HEK293 (cell line): ENCODE results near the gene EDA.

ENCODE experiments used
- HIC1 ChIP-seq: fragments of 450-650 bp; formaldehyde crosslinking; IDR thresholded peaks from 2 replicates; pipeline ENCODE4 v1.5.1; 2016; ENCODE audit warnings: missing biosample characterization, missing genetic modification characterization
- INSM2 ChIP-seq: fragments of 450-650 bp; formaldehyde crosslinking; IDR thresholded peaks from 2 replicates; pipeline ENCODE4 v1.5.1; 2016; ENCODE audit warnings: missing biosample characterization, missing genetic modification characterization
- KLF8 ChIP-seq: fragments of 450-650 bp; formaldehyde crosslinking; IDR thresholded peaks from 2 replicates; pipeline ENCODE4 v1.5.1; 2016; ENCODE audit warnings: missing biosample characterization, missing genetic modification characterization
- KLF9 ChIP-seq: fragments of 450-650 bp; formaldehyde crosslinking; IDR thresholded peaks from 2 replicates; pipeline ENCODE4 v1.5.1; 2016; ENCODE audit warnings: missing biosample characterization, missing genetic modification characterization, low read depth
- PATZ1 ChIP-seq: fragments of 450-650 bp; formaldehyde crosslinking; IDR thresholded peaks from 2 replicates; pipeline ENCODE4 v1.5.1; 2016; ENCODE audit warnings: missing biosample characterization, missing genetic modification characterization
- PRDM1 ChIP-seq: fragments of 450-650 bp; formaldehyde crosslinking; IDR thresholded peaks from 2 replicates; pipeline ENCODE4; 2016; ENCODE audit warnings: missing biosample characterization, missing genetic modification characterization
- REST ChIP-seq: fragments of 450-650 bp; formaldehyde crosslinking; IDR thresholded peaks from 2 replicates; pipeline ENCODE4 v1.5.1; 2016; ENCODE audit warnings: missing biosample characterization, missing genetic modification characterization
- SCRT1 ChIP-seq: fragments of 450-650 bp; formaldehyde crosslinking; IDR thresholded peaks from 2 replicates; pipeline ENCODE4 v1.5.1; 2016; ENCODE audit warnings: missing biosample characterization, missing genetic modification characterization, borderline replicate concordance
- SP3 ChIP-seq: fragments of 450-650 bp; formaldehyde crosslinking; IDR thresholded peaks from 2 replicates; pipeline ENCODE4 v1.5.1; 2016; ENCODE audit warnings: missing biosample characterization, missing genetic modification characterization
- WT1 ChIP-seq: fragments of 450-650 bp; formaldehyde crosslinking; IDR thresholded peaks from 2 replicates; pipeline ENCODE4 v1.5.1; 2016; ENCODE audit warnings: missing biosample characterization, missing genetic modification characterization
- ZBTB1 ChIP-seq: fragments of 450-650 bp; formaldehyde crosslinking; IDR thresholded peaks from 2 replicates; pipeline ENCODE4 v1.5.1; 2016; ENCODE audit warnings: missing biosample characterization, missing genetic modification characterization
- ZBTB17 ChIP-seq: fragments of 450-650 bp; formaldehyde crosslinking; IDR thresholded peaks from 2 replicates; pipeline ENCODE4 v1.5.1; 2016; ENCODE audit warnings: missing biosample characterization, missing genetic modification characterization
- ZBTB20 ChIP-seq: fragments of 450-650 bp; formaldehyde crosslinking; IDR thresholded peaks from 2 replicates; pipeline ENCODE4 v1.5.1; 2016; ENCODE audit warnings: missing biosample characterization, missing genetic modification characterization
- ZFP69B ChIP-seq: fragments of 450-650 bp; formaldehyde crosslinking; IDR thresholded peaks from 2 replicates; pipeline ENCODE4 v1.5.1; 2016; ENCODE audit warnings: missing biosample characterization, missing genetic modification characterization
- ZNF114 ChIP-seq: fragments of 450-650 bp; formaldehyde crosslinking; IDR thresholded peaks from 2 replicates; pipeline ENCODE4 v1.5.0; 2017; ENCODE audit warnings: missing biosample characterization, missing genetic modification characterization
- ZNF121 ChIP-seq: fragments of 450-650 bp; formaldehyde crosslinking; IDR thresholded peaks from 2 replicates; pipeline ENCODE4 v1.5.1; 2016; ENCODE audit warnings: missing biosample characterization, missing genetic modification characterization
- ZNF184 ChIP-seq: fragments of 450-650 bp; IDR thresholded peaks from 2 replicates; pipeline ENCODE4 v1.5.1; 2018; ENCODE audit warnings: missing biosample characterization, mild to moderate bottlenecking, missing genetic modification characterization
- ZNF350 ChIP-seq: fragments of 450-650 bp; formaldehyde crosslinking; IDR thresholded peaks from 2 replicates; pipeline ENCODE4 v1.5.0; 2017; ENCODE audit warnings: missing biosample characterization, mild to moderate bottlenecking, missing genetic modification characterization
- ZNF48 ChIP-seq: fragments of 450-650 bp; formaldehyde crosslinking; IDR thresholded peaks from 2 replicates; pipeline ENCODE4 v1.5.1; 2016; ENCODE audit warnings: missing biosample characterization, missing genetic modification characterization
- ZNF510 ChIP-seq: fragments of 450-650 bp; formaldehyde crosslinking; IDR thresholded peaks from 2 replicates; pipeline ENCODE4 v1.5.1; 2018; ENCODE audit warnings: mild to moderate bottlenecking, missing genetic modification characterization, missing biosample characterization; ENCODE audit not compliant: insufficient replicate concordance
- ZNF529 ChIP-seq: fragments of 450-650 bp; formaldehyde crosslinking; IDR thresholded peaks from 2 replicates; pipeline ENCODE4 v1.5.1; 2017; ENCODE audit warnings: missing genetic modification characterization, missing biosample characterization; ENCODE audit not compliant: insufficient replicate concordance
- ZNF561 ChIP-seq: fragments of 450-650 bp; IDR thresholded peaks from 2 replicates; pipeline ENCODE4 v1.5.1; 2018; ENCODE audit warnings: missing biosample characterization, missing genetic modification characterization, borderline replicate concordance
- ZNF596 ChIP-seq: fragments of 450-650 bp; IDR thresholded peaks from 2 replicates; pipeline ENCODE4 v1.5.0; 2018; ENCODE audit warnings: missing biosample characterization, mild to moderate bottlenecking, missing genetic modification characterization, moderate library complexity
- ZNF624 ChIP-seq: fragments of 450-650 bp; formaldehyde crosslinking; IDR thresholded peaks from 2 replicates; pipeline ENCODE4 v1.5.1; 2017; ENCODE audit warnings: missing biosample characterization, missing genetic modification characterization
- ZNF664 ChIP-seq: fragments of 450-650 bp; formaldehyde crosslinking; IDR thresholded peaks from 2 replicates; pipeline ENCODE4 v1.5.1; 2016; ENCODE audit warnings: missing biosample characterization, missing genetic modification characterization
- ZNF701 ChIP-seq: fragments of 450-650 bp; formaldehyde crosslinking; IDR thresholded peaks from 2 replicates; pipeline ENCODE4 v1.5.1; 2016; ENCODE audit warnings: missing biosample characterization, missing genetic modification characterization
- ZSCAN5A ChIP-seq: fragments of 450-650 bp; formaldehyde crosslinking; IDR thresholded peaks from 2 replicates; pipeline ENCODE4 v1.5.1; 2016; ENCODE audit warnings: missing biosample characterization, missing genetic modification characterization
- ZXDB ChIP-seq: fragments of 450-650 bp; formaldehyde crosslinking; IDR thresholded peaks from 2 replicates; pipeline ENCODE4 v1.5.1; 2016; ENCODE audit warnings: missing biosample characterization, missing genetic modification characterization

EDA gene

GRCh38 chrX:69616457-69617203 is 717 bp downstream of the EDA start (continued):
- no peak for TF ChIP-seq ZNF701 (tag by site-specific recombination)
- TF ChIP-seq ZNF596 (tag by site-specific recombination): no peak
- TF ChIP-seq ZBTB1 (tag by site-specific recombination): no peak
- TF ChIP-seq ZSCAN5A (tag by site-specific recombination): no peak
- no peak for TF ChIP-seq ZNF184 (tag by site-specific recombination)
- TF ChIP-seq KLF8: peak; percentile 52; the same call in 1 of the 2 replicates
- TF ChIP-seq ZNF114 (tag by site-specific recombination): no peak
- TF ChIP-seq PRDM1: no peak
- TF ChIP-seq ZNF350 (tag by site-specific recombination): no peak
- 0 out of 2 replicates have a peak, but pooled peaks have one; percentile 10 for TF ChIP-seq ZBTB17
- TF ChIP-seq ZNF561 (tag by site-specific recombination): no peak; the same call in 1 of the 2 replicates
- TF ChIP-seq ZNF121 (tag by site-specific recombination): no peak
- no peak for TF ChIP-seq ZXDB (tag by site-specific recombination)
- TF ChIP-seq ZFP69B (tag by site-specific recombination): no peak
- no peak for TF ChIP-seq ZNF529
- no peak for TF ChIP-seq INSM2 (tag by site-specific recombination)
- TF ChIP-seq ZNF510: no peak
- TF ChIP-seq ZNF664 (tag by site-specific recombination): no peak
- TF ChIP-seq KLF9 (tag by site-specific recombination): no peak
- TF ChIP-seq ZNF48 (tag by site-specific recombination): no peak
- no peak for TF ChIP-seq SCRT1 (tag by site-specific recombination)
- no peak for TF ChIP-seq SP3 (tag by site-specific recombination)
- no peak for TF ChIP-seq REST (tag by site-specific recombination)
- TF ChIP-seq PATZ1 (tag by site-specific recombination): peak; percentile 65
- no peak for TF ChIP-seq WT1 (tag by site-specific recombination)
- no peak for TF ChIP-seq ZNF624 (tag by site-specific recombination)
- peak; percentile 78; the same call in 1 of the 2 replicates for TF ChIP-seq ZBTB20 (tag by site-specific recombination)
- peak; percentile 72 for TF ChIP-seq HIC1 (tag by site-specific recombination)
